ENCODE measurements around the gene PHRF1. TPM values are rescaled to one million over a fixed set of nuclear protein-coding genes. Genes with fewer than 3 reads are reported as not detected.

Gene PHRF1
- total RNA-seq, 2 experiments from 2014 or later = 43.1 to 44.5 TPM

DNA sequence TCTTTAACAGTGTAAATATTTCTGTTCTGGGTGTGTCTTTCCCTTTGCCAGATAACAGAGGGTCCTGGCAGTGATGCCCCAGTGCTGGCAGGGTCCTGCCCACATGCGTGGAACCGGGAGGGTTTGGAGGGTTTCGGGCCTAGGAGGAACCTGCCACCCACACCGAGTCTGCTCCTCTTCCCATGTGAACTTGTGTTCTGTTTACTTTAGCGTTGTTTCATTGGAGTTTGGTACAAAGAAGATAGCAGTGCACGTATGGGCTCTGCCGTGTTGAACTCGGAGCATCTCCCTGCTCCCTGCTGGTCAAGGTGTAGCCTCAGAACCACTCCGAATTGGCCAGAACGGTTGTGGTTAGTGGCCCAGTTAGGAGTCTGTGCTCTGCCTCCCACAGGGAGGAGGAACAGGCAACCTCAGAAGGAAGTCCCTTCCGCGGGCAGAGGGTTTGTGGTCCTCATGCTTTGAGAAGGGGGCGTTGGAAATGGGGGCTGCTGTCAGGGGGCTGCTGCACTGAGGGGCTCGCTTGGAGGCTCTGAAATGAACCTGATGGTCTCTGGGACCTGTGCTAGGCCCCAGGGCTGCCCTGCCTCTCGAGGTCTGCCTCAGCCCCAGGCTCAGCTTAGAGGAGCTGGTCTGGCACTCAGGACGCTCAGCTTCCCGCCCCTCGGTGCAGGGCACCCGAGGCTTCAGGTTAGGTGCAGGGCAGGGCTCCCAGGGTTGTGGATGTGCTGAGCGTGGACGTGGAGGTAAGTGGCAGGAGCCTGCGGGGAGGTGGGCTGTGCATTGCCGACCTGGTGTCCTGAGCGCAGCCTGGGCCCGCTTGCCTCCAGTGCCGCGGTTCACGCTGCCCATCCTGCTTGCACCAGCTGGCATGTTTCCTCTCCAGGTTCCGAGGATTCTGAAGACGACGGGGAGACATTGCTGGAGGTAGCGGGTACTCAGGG is 10.4 kb downstream of the PHRF1 start:
- H3K4me3 Mint-ChIP-seq = no peak overlapping the region
- peak overlapping the region; percentile 99 for H3K27ac Mint-ChIP-seq
- H3K36me3 Mint-ChIP-seq (ENCODE audit: low read depth) = peaks cover 41% of the 10 kb centered on the region
- H3K4me1 Mint-ChIP-seq (ENCODE audit: low read depth) = peaks cover 33% of the 10 kb centered on the region
- DNase-seq (no peak), ATAC-seq (no peak)
- TF ChIP-seq, protein P1, sequence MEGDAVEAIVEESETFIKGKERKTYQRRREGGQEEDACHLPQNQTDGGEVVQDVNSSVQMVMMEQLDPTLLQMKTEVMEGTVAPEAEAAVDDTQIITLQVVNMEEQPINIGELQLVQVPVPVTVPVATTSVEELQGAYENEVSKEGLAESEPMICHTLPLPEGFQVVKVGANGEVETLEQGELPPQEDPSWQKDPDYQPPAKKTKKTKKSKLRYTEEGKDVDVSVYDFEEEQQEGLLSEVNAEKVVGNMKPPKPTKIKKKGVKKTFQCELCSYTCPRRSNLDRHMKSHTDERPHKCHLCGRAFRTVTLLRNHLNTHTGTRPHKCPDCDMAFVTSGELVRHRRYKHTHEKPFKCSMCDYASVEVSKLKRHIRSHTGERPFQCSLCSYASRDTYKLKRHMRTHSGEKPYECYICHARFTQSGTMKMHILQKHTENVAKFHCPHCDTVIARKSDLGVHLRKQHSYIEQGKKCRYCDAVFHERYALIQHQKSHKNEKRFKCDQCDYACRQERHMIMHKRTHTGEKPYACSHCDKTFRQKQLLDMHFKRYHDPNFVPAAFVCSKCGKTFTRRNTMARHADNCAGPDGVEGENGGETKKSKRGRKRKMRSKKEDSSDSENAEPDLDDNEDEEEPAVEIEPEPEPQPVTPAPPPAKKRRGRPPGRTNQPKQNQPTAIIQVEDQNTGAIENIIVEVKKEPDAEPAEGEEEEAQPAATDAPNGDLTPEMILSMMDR (IDR thresholded peaks at IDR 0.05) = no peak
- H3K9me3 Mint-ChIP-seq = no peaks in the 10 kb centered on the region
- ChIA-PET POLR2A (interaction anchor here (0.7 to 1.5 kb wide), 6 partner anchors 9 to 110 kb away, joined by 3 to 6 read pairs (median 3); no protein-coding TSS in a partner anchor), CTCF (no interaction called here)
- intact Hi-C loops (cut with micrococcal nuclease) = no loop called here
- no peaks in the 10 kb centered on the region for H3K27me3 Mint-ChIP-seq

DNA sequence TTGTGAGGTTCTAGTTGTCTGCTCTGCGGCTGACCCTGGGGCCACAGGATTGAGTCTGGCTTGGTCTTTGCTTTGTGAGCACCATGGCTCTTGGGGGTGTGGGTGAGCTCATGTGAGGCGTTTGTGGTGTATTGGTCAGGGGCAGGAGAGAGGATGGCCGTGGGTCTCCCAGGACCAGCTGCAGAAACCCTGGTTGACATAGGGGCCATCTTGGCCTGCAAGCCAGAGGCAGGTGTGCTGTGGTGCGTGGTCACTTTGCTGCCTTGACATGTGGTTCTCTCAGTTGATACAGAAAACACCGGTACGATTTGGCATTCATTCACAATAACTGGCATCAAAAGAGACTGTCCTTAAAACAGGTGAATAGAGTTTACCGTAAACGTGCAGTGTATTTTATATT is 11.3 kb downstream of the PHRF1 start:
- Mint-ChIP-seq H3K4me3 (peak overlapping the region; percentile 67), H3K27ac (peak overlapping the region; percentile 99), H3K9me3 (no peaks in the 10 kb centered on the region), H3K4me1 (ENCODE audit: low read depth) (peaks cover 30% of the 10 kb centered on the region), H3K27me3 (no peaks in the 10 kb centered on the region), H3K36me3 (ENCODE audit: low read depth) (peaks cover 41% of the 10 kb centered on the region)
- DNase-seq (peak; percentile 50), ATAC-seq (peak; percentile 32)
- ChIA-PET CTCF (interaction anchor here (0.9 to 1.8 kb wide), 3 partner anchors 9 to 32 kb away, joined by 3 to 11 read pairs (median 4); no protein-coding TSS in a partner anchor), POLR2A (interaction anchor here (0.7 to 2.1 kb wide), 10 partner anchors 9 to 81 kb away, joined by 3 to 8 read pairs (median 4); partner anchors contain the start of gene PHRF1)
- TF ChIP-seq, protein P1 (IDR thresholded peaks at IDR 0.05) = no peak
- intact Hi-C loops (cut with micrococcal nuclease) = no loop called here

DNA sequence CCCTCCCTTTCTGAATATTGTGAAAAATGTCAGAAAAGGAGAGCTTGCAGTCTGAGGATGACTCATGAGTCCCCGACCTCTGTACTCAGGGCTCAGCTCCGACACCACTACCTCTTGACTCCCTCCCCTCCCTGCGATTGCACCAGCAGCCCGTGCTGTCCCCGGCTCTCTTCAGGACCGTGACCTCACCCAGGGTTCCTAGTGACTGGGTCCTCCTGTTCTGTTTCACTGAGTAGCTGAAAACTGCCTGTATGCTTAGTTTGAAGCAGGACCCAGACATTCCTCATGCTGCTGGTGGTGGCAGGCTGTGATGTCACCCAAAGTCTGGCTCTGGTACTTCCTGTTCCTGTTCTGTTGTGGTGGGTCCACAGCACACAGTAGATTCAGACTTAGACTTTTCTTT is 11.7 kb downstream of the PHRF1 start:
- Mint-ChIP-seq H3K27ac (peak overlapping the region; percentile 99), H3K4me3 (peak overlapping the region; percentile 67), H3K36me3 (ENCODE audit: low read depth) (peaks cover 45% of the 10 kb centered on the region), H3K4me1 (ENCODE audit: low read depth) (peaks cover 30% of the 10 kb centered on the region), H3K9me3 (no peaks in the 10 kb centered on the region), H3K27me3 (no peaks in the 10 kb centered on the region)
- TF ChIP-seq, protein P1 (IDR thresholded peaks at IDR 0.05) = no peak
- DNase-seq = peak; percentile 86
- ChIA-PET CTCF (interaction anchor here (0.9 to 1.8 kb wide), 3 partner anchors 8 to 33 kb away, joined by 3 to 11 read pairs (median 4); no protein-coding TSS in a partner anchor), POLR2A (interaction anchor here (0.9 to 2.1 kb wide), 9 partner anchors 9 to 82 kb away, joined by 3 to 8 read pairs (median 4); partner anchors contain the start of gene PHRF1)
- intact Hi-C loops (cut with micrococcal nuclease) = no loop called here
- peak; percentile 99 for ATAC-seq

- DNase-seq (no peak), ATAC-seq (no peak)
- POLR2A ChIA-PET = interaction anchor here (1.0 kb wide), 1 partner anchor 14 kb away, joined by 4 read pairs; no protein-coding TSS in a partner anchor
- Mint-ChIP-seq H3K27me3 (no peaks in the 10 kb centered on the region), H3K4me1 (ENCODE audit: low read depth) (peaks cover 30% of the 10 kb centered on the region), H3K36me3 (ENCODE audit: low read depth) (peaks cover 47% of the 10 kb centered on the region), H3K27ac (no peak overlapping the region), H3K9me3 (no peaks in the 10 kb centered on the region), H3K4me3 (no peak overlapping the region)
- CTCF ChIA-PET = interaction anchor here (1.1 kb wide), 1 partner anchor 206 kb away, joined by 3 read pairs; no protein-coding TSS in a partner anchor
- TF ChIP-seq, protein P1 (IDR thresholded peaks at IDR 0.05) = no peak
- intact Hi-C loops (cut with micrococcal nuclease) = no loop called here
These were observed 13.5 kb downstream of the PHRF1 start for GRCh38 chr11:589798-590197.

DNA sequence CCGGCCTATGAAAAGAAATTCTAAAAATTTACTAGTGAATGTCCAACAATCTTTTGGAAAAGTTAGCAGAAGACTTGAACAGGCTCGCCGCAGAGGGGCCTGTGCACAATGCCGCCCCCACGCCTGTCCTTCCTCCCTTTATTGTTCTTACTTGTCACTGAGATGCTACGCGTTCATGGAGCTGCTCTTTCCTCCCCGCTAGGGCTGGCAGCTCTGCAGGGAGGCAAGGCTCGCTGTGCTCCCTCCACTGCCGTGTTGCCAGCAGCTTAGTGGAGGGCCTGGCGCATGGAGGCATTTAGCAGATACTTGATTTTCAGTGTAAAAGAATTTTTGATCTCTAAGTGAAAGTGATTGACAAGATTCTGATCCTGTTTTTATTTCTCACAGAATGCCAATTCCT is 14.7 kb downstream of the PHRF1 start:
- TF ChIP-seq, protein P1 (IDR thresholded peaks at IDR 0.05) = no peak
- H3K9me3 Mint-ChIP-seq = no peaks in the 10 kb centered on the region
- ChIA-PET POLR2A (no interaction called here), CTCF (no interaction called here)
- intact Hi-C loops (cut with micrococcal nuclease) = no loop called here
- H3K36me3 Mint-ChIP-seq (ENCODE audit: low read depth) = peaks cover 50% of the 10 kb centered on the region
- ATAC-seq (no peak), DNase-seq (no peak)
- H3K4me1 Mint-ChIP-seq (ENCODE audit: low read depth) = peaks cover 33% of the 10 kb centered on the region
- H3K4me3 Mint-ChIP-seq = no peak overlapping the region
- H3K27me3 Mint-ChIP-seq = no peaks in the 10 kb centered on the region
- no peak overlapping the region for H3K27ac Mint-ChIP-seq
